OCI-LY1 (cell line): Measurements from ENCODE around the gene STT3B.

Experiments
- H2AFZ ChIP-seq: fragments of 200-600 bp; sonication (generic), shearing (Covaris generic); 2 replicates; pipeline ENCODE4 v1.6.0; 2014; ENCODE audit warnings: antibody characterized with exemption, mild to moderate bottlenecking, low read length
- H3F3A ChIP-seq: fragments of 200-600 bp; sonication (generic), shearing (Covaris generic); 2 replicates; pipeline ENCODE4 v1.6.0; 2014; ENCODE audit warnings: mild to moderate bottlenecking, antibody characterized with exemption, low read length, moderate library complexity; ENCODE audit not compliant: insufficient read depth
- H3K27ac ChIP-seq: fragments of 200-600 bp; sonication (generic); 2 replicates; pipeline ENCODE4 v1.5.1; 2014; ENCODE audit warnings: low read length, mixed run types, mild to moderate bottlenecking, low read depth; ENCODE audit not compliant: poor library complexity, severe bottlenecking
- H3K27me3 ChIP-seq: fragments of 200-600 bp; sonication (generic); 2 replicates; pipeline ENCODE4 v1.6.0; 2014; ENCODE audit warnings: antibody characterized with exemption, mild to moderate bottlenecking, low read length, moderate library complexity; ENCODE audit not compliant: insufficient read depth
- H3K36me3 ChIP-seq: fragments of 200-600 bp; sonication (generic); 2 replicates; pipeline ENCODE4 v1.6.1; 2014; ENCODE audit warnings: mild to moderate bottlenecking, antibody characterized with exemption, low read length, moderate library complexity, mixed read lengths; ENCODE audit not compliant: insufficient read depth
- H3K4me1 ChIP-seq: fragments of 200-600 bp; sonication (generic); 2 replicates; pipeline ENCODE4 v1.5.1; 2014; ENCODE audit warnings: mild to moderate bottlenecking, low read length, moderate library complexity; ENCODE audit not compliant: insufficient read depth, severe bottlenecking
- H3K4me2 ChIP-seq: fragments of 200-600 bp; sonication (generic), shearing (Covaris generic); 2 replicates; pipeline ENCODE4 v1.6.1; 2014; ENCODE audit warnings: low read length
- H3K4me3 ChIP-seq: fragments of 200-600 bp; sonication (generic); 2 replicates; pipeline ENCODE4 v1.5.1; 2014; ENCODE audit warnings: low read length, low read depth, mild to moderate bottlenecking, mixed read lengths; ENCODE audit not compliant: poor library complexity, severe bottlenecking
- H3K79me2 ChIP-seq: fragments of 200-600 bp; shearing (Covaris generic); 2 replicates; pipeline ENCODE4 v1.6.1; 2016; ENCODE audit warnings: mixed run types, low read length, mixed read lengths; ENCODE audit not compliant: insufficient read depth
- H3K9ac ChIP-seq: fragments of 200-600 bp; sonication (generic), shearing (Covaris generic); 2 replicates; pipeline ENCODE4 v1.6.1; 2014; ENCODE audit warnings: mild to moderate bottlenecking, low read length, mixed read lengths
- H3K9me2 ChIP-seq: fragments of 200-600 bp; sonication (generic), shearing (Covaris generic); 2 replicates; pipeline ENCODE4 v1.6.1; 2014; ENCODE audit warnings: low read depth, mild to moderate bottlenecking, low read length, mixed read lengths
- H3K9me3 ChIP-seq: fragments of 200-600 bp; shearing (Covaris generic); 2 replicates; pipeline ENCODE4 v1.6.1; 2014; ENCODE audit warnings: low read length, mixed read lengths
- H4K20me1 ChIP-seq: fragments of 200-600 bp; sonication (generic), shearing (Covaris generic); 2 replicates; pipeline ENCODE4 v1.6.0; 2016; ENCODE audit warnings: mild to moderate bottlenecking, low read length; ENCODE audit not compliant: insufficient read depth
- CTCF ChIP-seq: fragments of 200-600 bp; sonication (generic), shearing (Covaris generic); IDR thresholded peaks from 2 replicates; pipeline ENCODE4 v1.5.1; 2017; ENCODE audit warnings: mild to moderate bottlenecking, antibody characterized with exemption, low read length, moderate library complexity, mixed read lengths
- EZH2 ChIP-seq: fragments of 200-600 bp; sonication (generic), shearing (Covaris generic); IDR thresholded peaks from 2 replicates; pipeline ENCODE4 v1.8.0; 2017; ENCODE audit warnings: borderline replicate concordance, mixed run types, mild to moderate bottlenecking, antibody characterized with exemption, low read length, moderate library complexity, mixed read lengths

The STT3B gene

GRCh38 chr3:31590650-31591049 lies 57.9 kb downstream of the STT3B start:
- peaks cover 75% of the 10 kb centered on the region for H3K79me2 ChIP-seq

GRCh38 chr3:31592764-31593163 lies 60.0 kb downstream of the STT3B start:
- Histone ChIP-seq H3K27me3 (no peaks in the 10 kb centered on the region), H3K9me3 (peaks cover 14% of the 10 kb centered on the region), H4K20me1 (no peaks in the 10 kb centered on the region), H3K4me2 (no peak overlapping the region), H3K36me3 (peaks cover 88% of the 10 kb centered on the region), H3K27ac (no peak overlapping the region), H3K9ac (no peak overlapping the region), H3K4me3 (no peak overlapping the region), H3K79me2 (peaks cover 61% of the 10 kb centered on the region), H3K9me2 (no peaks in the 10 kb centered on the region), H3K4me1 (no peaks in the 10 kb centered on the region), H3F3A (no peaks in the 10 kb centered on the region), H2AFZ (no peak overlapping the region)
- TF ChIP-seq CTCF (no peak), EZH2 (no peak)

More at GRCh38 chr3:31590650-31591049, 57.9 kb downstream of the STT3B start:
- Histone ChIP-seq H3K4me3 (no peak overlapping the region), H2AFZ (no peak overlapping the region), H4K20me1 (no peaks in the 10 kb centered on the region), H3K36me3 (peaks cover 99% of the 10 kb centered on the region), H3K9ac (no peak overlapping the region), H3F3A (no peaks in the 10 kb centered on the region; the same call in 1 of the 2 replicates), H3K9me2 (no peaks in the 10 kb centered on the region), H3K4me1 (no peaks in the 10 kb centered on the region), H3K27ac (no peak overlapping the region), H3K9me3 (peaks cover 14% of the 10 kb centered on the region), H3K4me2 (no peak overlapping the region), H3K27me3 (no peaks in the 10 kb centered on the region)
- no peak for TF ChIP-seq EZH2
- TF ChIP-seq CTCF = no peak

GRCh38 chr3:31596176-31596575 lies 63.5 kb downstream of the STT3B start:
- peaks cover 87% of the 10 kb centered on the region for H3K36me3 ChIP-seq
- H3K4me2 ChIP-seq = no peak overlapping the region
- H3K27me3 ChIP-seq = no peaks in the 10 kb centered on the region
- no peak overlapping the region for H3K4me3 ChIP-seq
- peaks cover 29% of the 10 kb centered on the region for H3K79me2 ChIP-seq
- no peak for TF ChIP-seq CTCF
- no peak for TF ChIP-seq EZH2
- no peaks in the 10 kb centered on the region for H3K9me2 ChIP-seq
- no peak overlapping the region for H3K9ac ChIP-seq
- no peak overlapping the region for H3K27ac ChIP-seq
- no peaks in the 10 kb centered on the region for H4K20me1 ChIP-seq
- H3F3A ChIP-seq = no peaks in the 10 kb centered on the region
- peaks cover 3% of the 10 kb centered on the region; the same call in 1 of the 2 replicates for H3K9me3 ChIP-seq
- no peaks in the 10 kb centered on the region for H3K4me1 ChIP-seq
- no peak overlapping the region for H2AFZ ChIP-seq
